Panc1 (cell line): ENCODE results near the gene TMEM217. TPM values are rescaled to one million over a fixed set of nuclear protein-coding genes. Genes with fewer than 3 reads are reported as not detected.

ENCODE experiments used
- ATAC-seq: fragments of 200-7000 bp; cut with Tn5 transposase; 2 replicates; pipeline ENCODE4 v1.9.1; 2020; ENCODE audit warnings: mild to moderate bottlenecking, moderate library complexity
- BruUV-seq: library from RNA; stranded (reverse); fragments of 400-500 nt; replicated peaks from 2 replicates; lab custom pipeline; 2021; lab: Mats Ljungman, UMichigan
- CTCF ChIA-PET: fragments of 300-600 bp; sonication (Branson Sonifier 250); formaldehyde crosslinking; loops from one replicate; lab custom pipeline; 2022; ENCODE audit warnings: antibody characterized with exemption; lab: Charles Lee
- POLR2A ChIA-PET: fragments of 300-600 bp; sonication (Branson Sonifier 250); formaldehyde crosslinking; loops from one replicate; lab custom pipeline; 2022; ENCODE audit warnings: antibody characterized with exemption; lab: Charles Lee
- DNase-seq: peaks from one replicate; pipeline ENCODE4 v3.0.0-alpha.2; 2010; ENCODE audit warnings: low read depth, low spot score
- H3K27ac ChIP-seq: 2 replicates; pipeline ENCODE4 v1.5.1; 2011; ENCODE audit warnings: mild to moderate bottlenecking, low read length, inconsistent platforms
- H3K27me3 ChIP-seq: fragments of 200-500 bp; sonication (Bioruptor generic); 2 replicates; pipeline ENCODE4 v1.6.0; 2014; ENCODE audit warnings: low read length, inconsistent platforms; ENCODE audit not compliant: control insufficient read depth, insufficient read depth
- H3K36me3 ChIP-seq: fragments of 200-500 bp; sonication (Bioruptor generic); 2 replicates; pipeline ENCODE4 v1.5.1; 2014; ENCODE audit warnings: inconsistent platforms, mild to moderate bottlenecking, low read length, moderate library complexity; ENCODE audit not compliant: control insufficient read depth, insufficient read depth
- H3K4me1 ChIP-seq: 2 replicates; pipeline ENCODE4 v1.5.1; 2011; ENCODE audit warnings: inconsistent platforms, mild to moderate bottlenecking, low read length, moderate library complexity; ENCODE audit not compliant: control insufficient read depth, insufficient read depth
- H3K4me3 ChIP-seq, 2 experiments: 2 replicates each; pipeline ENCODE4 v1.5.1; 2011 to 2012; ENCODE audit warnings: low read depth in 2 of 2, low read length in 2 of 2, mild to moderate bottlenecking in 2 of 2, inconsistent platforms in 1 of 2, moderate library complexity in 1 of 2
- H3K9me3 ChIP-seq: fragments of 200-500 bp; sonication (Bioruptor generic); 2 replicates; pipeline ENCODE4 v1.5.1; 2014; ENCODE audit warnings: low read depth, mild to moderate bottlenecking, inconsistent platforms, low read length, moderate library complexity; ENCODE audit not compliant: control insufficient read depth, insufficient read depth
- CTCF ChIP-seq: fragments of 450-650 bp; IDR thresholded peaks from 2 replicates; pipeline ENCODE4 v1.5.1; 2017; ENCODE audit warnings: mild to moderate bottlenecking
- POLR2AphosphoS5 ChIP-seq: IDR thresholded peaks from 2 replicates; pipeline ENCODE4 v1.6.1; 2012; ENCODE audit warnings: mild to moderate bottlenecking, low read depth, low read length, moderate library complexity
- SIN3A ChIP-seq: IDR thresholded peaks from 2 replicates; pipeline ENCODE4 v1.6.1; 2012; ENCODE audit warnings: low read depth, mild to moderate bottlenecking, low read length, moderate library complexity, borderline replicate concordance; ENCODE audit not compliant: insufficient read depth
- TCF7L2 ChIP-seq: IDR thresholded peaks from 2 replicates; pipeline ENCODE4 v1.6.1; 2011; ENCODE audit warnings: mild to moderate bottlenecking, low read depth, low read length, inconsistent platforms
- in situ Hi-C: cut with HindIII; loops from 2 replicates; pipeline ENCODE4 v1.10.0; 2016; ENCODE audit warnings: low sequenced_read_pairs, low pct_unique_long_range_greater_than_20kb
- intact Hi-C: fragments of 100-400 bp; cut with micrococcal nuclease; formaldehyde crosslinking; loops from one replicate; pipeline ENCODE4 v1.10.0; 2022; ENCODE audit not compliant: unreplicated experiment
- total RNA-seq: library from RNA; stranded (reverse); gene quantifications from one replicate; pipeline ENCODE4 v1.2.1, GENCODE V29; 2021; ENCODE audit not compliant: unreplicated experiment
- TF ChIP-seq, protein P1 (sequence below), 2 experiments: IDR thresholded peaks; 2 replicates each; pipeline ENCODE4 v1.6.1; 2011 to 2012; ENCODE audit warnings: low read depth in 2 of 2, control low read depth in 1 of 2, low read length in 1 of 2, mild to moderate bottlenecking in 1 of 2, moderate library complexity in 1 of 2; ENCODE audit not compliant: insufficient read depth in 1 of 2

TMEM217 gene
- total RNA-seq, 1 experiment from 2014 or later = 4.0 TPM

GRCh38 chr6:37243816-37244370 is 14.1 kb downstream of the TMEM217 start:
- DNase-seq (no peak), ATAC-seq (no peak)
- H3K4me1 ChIP-seq = peaks cover 16% of the 10 kb centered on the region
- ChIA-PET CTCF (no interaction called here), POLR2A (no interaction called here)
- in situ Hi-C loops (no loop called here), intact Hi-C loops (no loop called here)
- H3K36me3 ChIP-seq = no peaks in the 10 kb centered on the region
- BruUV-seq = no TSS peak
- no peak overlapping the region for H3K27ac ChIP-seq
- no peaks in the 10 kb centered on the region for H3K27me3 ChIP-seq
- H3K9me3 ChIP-seq = no peaks in the 10 kb centered on the region
- no peak overlapping the region for H3K4me3 ChIP-seq
- no peak for TF ChIP-seq SIN3A
- TF ChIP-seq TCF7L2 = no peak

GRCh38 chr6:37243131-37243815 is 14.7 kb downstream of the TMEM217 start:
- in situ Hi-C loops (no loop called here), intact Hi-C loops (no loop called here)
- BruUV-seq = no TSS peak
- ChIA-PET CTCF (interaction anchor here (0.6 kb wide), 1 partner anchor 57 kb away, joined by 4 read pairs; no protein-coding TSS in a partner anchor), POLR2A (interaction anchor here (0.5 kb wide), 1 partner anchor 141 kb away, joined by 3 read pairs; no protein-coding TSS in a partner anchor)
- DNase-seq = no peak
- Histone ChIP-seq H3K36me3 (no peaks in the 10 kb centered on the region), H3K9me3 (no peaks in the 10 kb centered on the region), H3K27me3 (no peaks in the 10 kb centered on the region), H3K27ac (peak overlapping the region; percentile 19; the same call in 1 of the 2 replicates), H3K4me3 (no peak overlapping the region), H3K4me1 (peaks cover 16% of the 10 kb centered on the region)
- ATAC-seq = no peak
- no peak for TF ChIP-seq POLR2AphosphoS5
- TF ChIP-seq CTCF = no peak
- TF ChIP-seq, protein P1, sequence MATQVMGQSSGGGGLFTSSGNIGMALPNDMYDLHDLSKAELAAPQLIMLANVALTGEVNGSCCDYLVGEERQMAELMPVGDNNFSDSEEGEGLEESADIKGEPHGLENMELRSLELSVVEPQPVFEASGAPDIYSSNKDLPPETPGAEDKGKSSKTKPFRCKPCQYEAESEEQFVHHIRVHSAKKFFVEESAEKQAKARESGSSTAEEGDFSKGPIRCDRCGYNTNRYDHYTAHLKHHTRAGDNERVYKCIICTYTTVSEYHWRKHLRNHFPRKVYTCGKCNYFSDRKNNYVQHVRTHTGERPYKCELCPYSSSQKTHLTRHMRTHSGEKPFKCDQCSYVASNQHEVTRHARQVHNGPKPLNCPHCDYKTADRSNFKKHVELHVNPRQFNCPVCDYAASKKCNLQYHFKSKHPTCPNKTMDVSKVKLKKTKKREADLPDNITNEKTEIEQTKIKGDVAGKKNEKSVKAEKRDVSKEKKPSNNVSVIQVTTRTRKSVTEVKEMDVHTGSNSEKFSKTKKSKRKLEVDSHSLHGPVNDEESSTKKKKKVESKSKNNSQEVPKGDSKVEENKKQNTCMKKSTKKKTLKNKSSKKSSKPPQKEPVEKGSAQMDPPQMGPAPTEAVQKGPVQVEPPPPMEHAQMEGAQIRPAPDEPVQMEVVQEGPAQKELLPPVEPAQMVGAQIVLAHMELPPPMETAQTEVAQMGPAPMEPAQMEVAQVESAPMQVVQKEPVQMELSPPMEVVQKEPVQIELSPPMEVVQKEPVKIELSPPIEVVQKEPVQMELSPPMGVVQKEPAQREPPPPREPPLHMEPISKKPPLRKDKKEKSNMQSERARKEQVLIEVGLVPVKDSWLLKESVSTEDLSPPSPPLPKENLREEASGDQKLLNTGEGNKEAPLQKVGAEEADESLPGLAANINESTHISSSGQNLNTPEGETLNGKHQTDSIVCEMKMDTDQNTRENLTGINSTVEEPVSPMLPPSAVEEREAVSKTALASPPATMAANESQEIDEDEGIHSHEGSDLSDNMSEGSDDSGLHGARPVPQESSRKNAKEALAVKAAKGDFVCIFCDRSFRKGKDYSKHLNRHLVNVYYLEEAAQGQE (IDR thresholded peaks at IDR 0.05; ENCODE audit: insufficient read depth in 1 of 2, low read depth in 2 of 2, low read length in 1 of 2) = no peak
- TF ChIP-seq SIN3A = no peak
- no peak for TF ChIP-seq TCF7L2
